Heart left ventricle (tissue), 13 donors: ENCODE measurements around the gene IRF3.

ENCODE experiments used
- POLR2A ChIP-seq, 2 donors: fragments of 450-650 bp; IDR thresholded peaks; one replicate each; pipeline ENCODE4 v1.6.1; 2017; ENCODE audit warnings: antibody characterized with exemption in 2 of 2, mild to moderate bottlenecking in 2 of 2, moderate library complexity in 2 of 2
- TF ChIP-seq, protein P1 (sequence below), 12 donors: fragments of 200-600 bp; sonication (generic) in 4 of 12; IDR thresholded peaks; one replicate each; pipeline versions ENCODE4 v1.5.0 to v1.8.0; 2018 to 2022; ENCODE audit warnings: antibody characterized with exemption in 12 of 12, mild to moderate bottlenecking in 5 of 12
- donor health status: ischemic (EF 13 %, LVEDD 7.1; RV severe dilation, severe dysfunction).
- donor health status: DM: no; HTN: yes; CAD: no.
- donor health status: DM: no; HTN: no; CAD: no.
- donor health status: ischemic (EF 25% LVEDD 6.9; RV normal size, moderate dysfunction).
- donor health status: ischemic (EF 25% LVEDD 5.7; RV mildly dilated, moderate dysfunction).
- donor health status: ischemic (EF 35%, LVEDD 5.7; RV mildly dilated, moderate dysfunction).
- donor health status: nonischemic (EF 11% LVEDD 7.7; RV severe dilation, severe dysfunction).
- donor health status: DM: yes; HTN: yes; CAD: no.
- donor health status: PGD.
- donor health status: ischemic (EF 29% LVEDD 5.4; RV normal size, mild dysfunction).
- donor health status: nonischemic (EF 23%, LVEDD 6.1; RV moderate dilation, normal function).

DNA sequence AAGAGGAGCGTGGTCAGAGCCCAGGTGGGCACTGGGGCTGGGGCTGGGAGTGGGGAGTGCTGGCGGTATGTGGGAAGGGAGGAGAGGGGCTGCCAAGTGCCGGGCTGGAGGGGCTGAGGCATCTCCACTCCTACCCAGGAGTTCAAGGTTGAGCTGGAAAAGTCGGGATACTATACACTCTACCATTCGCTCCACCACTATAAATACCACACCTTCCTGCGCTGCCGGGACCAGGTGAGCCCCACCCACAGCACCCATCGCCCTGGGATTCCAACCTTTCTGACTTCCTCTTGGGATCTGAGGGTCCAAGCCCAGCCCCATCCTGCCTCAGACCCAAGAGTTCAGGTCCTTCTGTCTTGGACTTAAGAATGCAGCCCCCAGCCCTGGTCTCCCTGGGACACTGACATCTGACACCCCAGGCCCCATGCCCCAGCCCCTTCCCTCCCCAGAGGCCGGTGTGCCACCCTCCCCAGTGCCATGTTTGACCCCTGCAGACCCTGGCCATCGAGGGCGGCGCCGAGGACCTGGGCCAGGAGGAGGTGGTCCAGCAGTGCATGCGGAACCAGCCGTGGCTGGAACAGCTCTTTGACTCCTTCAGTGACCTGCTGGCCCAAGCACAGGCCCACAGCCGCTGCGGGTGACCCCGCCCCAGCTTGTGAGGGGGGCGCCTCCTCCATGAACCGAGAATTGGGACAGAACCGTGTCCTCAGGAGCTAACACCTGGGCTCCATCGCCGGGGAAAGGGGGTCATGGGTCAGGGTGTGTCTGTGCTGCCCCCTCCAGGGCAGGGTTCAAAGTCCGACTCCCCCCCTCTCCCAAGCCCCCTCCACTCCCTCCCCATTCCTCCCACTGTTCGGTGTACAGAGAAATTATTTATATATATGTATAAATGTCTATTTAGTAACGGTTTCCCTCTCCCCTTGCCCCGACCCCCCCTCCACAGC is 40.4 kb downstream of the IRF3 start:
- TF ChIP-seq, protein P1, sequence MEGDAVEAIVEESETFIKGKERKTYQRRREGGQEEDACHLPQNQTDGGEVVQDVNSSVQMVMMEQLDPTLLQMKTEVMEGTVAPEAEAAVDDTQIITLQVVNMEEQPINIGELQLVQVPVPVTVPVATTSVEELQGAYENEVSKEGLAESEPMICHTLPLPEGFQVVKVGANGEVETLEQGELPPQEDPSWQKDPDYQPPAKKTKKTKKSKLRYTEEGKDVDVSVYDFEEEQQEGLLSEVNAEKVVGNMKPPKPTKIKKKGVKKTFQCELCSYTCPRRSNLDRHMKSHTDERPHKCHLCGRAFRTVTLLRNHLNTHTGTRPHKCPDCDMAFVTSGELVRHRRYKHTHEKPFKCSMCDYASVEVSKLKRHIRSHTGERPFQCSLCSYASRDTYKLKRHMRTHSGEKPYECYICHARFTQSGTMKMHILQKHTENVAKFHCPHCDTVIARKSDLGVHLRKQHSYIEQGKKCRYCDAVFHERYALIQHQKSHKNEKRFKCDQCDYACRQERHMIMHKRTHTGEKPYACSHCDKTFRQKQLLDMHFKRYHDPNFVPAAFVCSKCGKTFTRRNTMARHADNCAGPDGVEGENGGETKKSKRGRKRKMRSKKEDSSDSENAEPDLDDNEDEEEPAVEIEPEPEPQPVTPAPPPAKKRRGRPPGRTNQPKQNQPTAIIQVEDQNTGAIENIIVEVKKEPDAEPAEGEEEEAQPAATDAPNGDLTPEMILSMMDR (IDR thresholded peaks at IDR 0.05) = no peak
- TF ChIP-seq POLR2A (IDR thresholded peaks at IDR 0.05) = no peak
